ENCODE data around the gene TMED7.

The TMED7 gene

GRCh38 chr5:115589043-115589442, 36.8 kb downstream of the TMED7 start:
- TF ChIP-seq CTCF (IDR thresholded peaks at IDR 0.05; ENCODE audit: borderline replicate concordance, control extremely low read depth, extremely low read depth, insufficient read depth, missing control alignments) = no peak
- DNase-seq (ENCODE audit: low spot score) = no peak
- in situ Hi-C loops (cut with MboI; ENCODE audit: low sequenced_read_pairs, unreplicated experiment) = loop anchor here (25.0 kb wide), 2 partner anchors 277 to 502 kb away; no protein-coding TSS in a partner anchor

GRCh38 chr5:115588640-115589039, 37.2 kb downstream of the TMED7 start:
- DNase-seq (ENCODE audit: low spot score) = no peak
- in situ Hi-C loops (cut with MboI; ENCODE audit: low sequenced_read_pairs, unreplicated experiment) = loop anchor here (25.0 kb wide), 2 partner anchors 276 to 501 kb away; no protein-coding TSS in a partner anchor
- no peak for TF ChIP-seq CTCF (IDR thresholded peaks at IDR 0.05; ENCODE audit: borderline replicate concordance, control extremely low read depth, extremely low read depth, insufficient read depth, missing control alignments)

- in situ Hi-C loops (cut with MboI; ENCODE audit: low sequenced_read_pairs, unreplicated experiment) = loop anchor here (25.0 kb wide), 2 partner anchors 274 to 499 kb away; no protein-coding TSS in a partner anchor
- TF ChIP-seq CTCF (IDR thresholded peaks at IDR 0.05; ENCODE audit: borderline replicate concordance, control extremely low read depth, extremely low read depth, insufficient read depth, missing control alignments) = peak; percentile 25
- no peak for DNase-seq (ENCODE audit: low spot score)
These were observed 39.2 kb downstream of the TMED7 start for GRCh38 chr5:115586525-115587146.

GRCh38 chr5:115585265-115585664, 40.6 kb downstream of the TMED7 start:
- DNase-seq (ENCODE audit: low spot score) = no peak
- in situ Hi-C loops (cut with MboI; ENCODE audit: low sequenced_read_pairs, unreplicated experiment) = loop anchor here (25.0 kb wide), 2 partner anchors 273 to 498 kb away; no protein-coding TSS in a partner anchor
- no peak for TF ChIP-seq CTCF (IDR thresholded peaks at IDR 0.05; ENCODE audit: borderline replicate concordance, control extremely low read depth, extremely low read depth, insufficient read depth, missing control alignments)

GRCh38 chr5:115584501-115584900, 41.3 kb downstream of the TMED7 start:
- in situ Hi-C loops (cut with MboI; ENCODE audit: low sequenced_read_pairs, unreplicated experiment) = loop anchor here (25.0 kb wide), 2 partner anchors 272 to 497 kb away; no protein-coding TSS in a partner anchor
- DNase-seq (ENCODE audit: low spot score) = no peak
- TF ChIP-seq CTCF (IDR thresholded peaks at IDR 0.05; ENCODE audit: borderline replicate concordance, control extremely low read depth, extremely low read depth, insufficient read depth, missing control alignments) = no peak

GRCh38 chr5:115583474-115583873, 42.4 kb downstream of the TMED7 start:
- in situ Hi-C loops (cut with MboI; ENCODE audit: low sequenced_read_pairs, unreplicated experiment) = loop anchor here (25.0 kb wide), 2 partner anchors 271 to 496 kb away; no protein-coding TSS in a partner anchor
- no peak for DNase-seq (ENCODE audit: low spot score)
- no peak for TF ChIP-seq CTCF (IDR thresholded peaks at IDR 0.05; ENCODE audit: borderline replicate concordance, control extremely low read depth, extremely low read depth, insufficient read depth, missing control alignments)
